H1 (cell line): ENCODE data around the gene TSNAXIP1. TPM values are rescaled to one million over a fixed set of nuclear protein-coding genes. Genes with fewer than 3 reads are reported as not detected.

Experiments used
- BACH1 ChIP-seq: IDR thresholded peaks from 2 replicates; pipeline ENCODE4 v1.6.1; 2012; ENCODE audit warnings: low read length, improper control_type of control experiment
- CREB1 ChIP-seq: IDR thresholded peaks from 2 replicates; pipeline ENCODE4 v1.6.1; 2012; ENCODE audit warnings: inconsistent platforms
- EZH2 ChIP-seq: fragments of 200-600 bp; sonication (generic); IDR thresholded peaks from 2 replicates; pipeline ENCODE4 v1.7.1; 2012; ENCODE audit warnings: low read depth, mild to moderate bottlenecking, moderate library complexity, low read length, inconsistent platforms; ENCODE audit not compliant: severe bottlenecking
- FOSL1 ChIP-seq: IDR thresholded peaks from 2 replicates; pipeline ENCODE4 v1.6.1; 2011; ENCODE audit warnings: mild to moderate bottlenecking, low read depth, low read length, moderate library complexity; ENCODE audit not compliant: insufficient read depth
- JUND ChIP-seq: IDR thresholded peaks from 2 replicates; pipeline ENCODE4 v1.6.1; 2011; ENCODE audit warnings: mild to moderate bottlenecking, improper control_type of control experiment, low read length
- KDM5A ChIP-seq: fragments of 200-600 bp; IDR thresholded peaks from 2 replicates; pipeline ENCODE4 v1.7.1; 2012; ENCODE audit warnings: mild to moderate bottlenecking, low read length, inconsistent platforms, mixed read lengths
- PHF8 ChIP-seq: fragments of 200-600 bp; sonication (generic); conservative IDR thresholded peaks from 2 replicates; pipeline ENCODE4 v1.7.1; 2012; ENCODE audit warnings: low read depth, mild to moderate bottlenecking, inconsistent platforms, low read length, moderate library complexity
- POU5F1 ChIP-seq: IDR thresholded peaks from 2 replicates; pipeline ENCODE4 v1.6.1; 2011; ENCODE audit warnings: low read depth, mild to moderate bottlenecking, low read length, moderate library complexity
- RAD21 ChIP-seq, 2 experiments: IDR thresholded peaks in 1 of 2; conservative IDR thresholded peaks in 1 of 2; 2 replicates each; pipeline ENCODE4 v1.6.1; 2011; ENCODE audit warnings: low read depth in 2 of 2, low read length in 2 of 2, improper control_type of control experiment in 1 of 2, inconsistent platforms in 1 of 2, mild to moderate bottlenecking in 1 of 2, moderate library complexity in 1 of 2
- RFX5 ChIP-seq: IDR thresholded peaks from 2 replicates; pipeline ENCODE4 v1.6.1; 2011; ENCODE audit warnings: low read depth, low read length, improper control_type of control experiment, borderline replicate concordance
- RXRA ChIP-seq: IDR thresholded peaks from 2 replicates; pipeline ENCODE4 v1.6.1; 2011; ENCODE audit warnings: low read depth, mild to moderate bottlenecking, low read length, moderate library complexity; ENCODE audit not compliant: insufficient read depth
- SIN3A ChIP-seq, 2 experiments: IDR thresholded peaks in 1 of 2; conservative IDR thresholded peaks in 1 of 2; 2 replicates each; pipeline ENCODE4 v1.6.1; 2011 to 2012; ENCODE audit warnings: low read length in 2 of 2, improper control_type of control experiment in 1 of 2, low read depth in 1 of 2, mild to moderate bottlenecking in 1 of 2
- SIX5 ChIP-seq: IDR thresholded peaks from 2 replicates; pipeline ENCODE4 v1.6.1; 2011; ENCODE audit warnings: mild to moderate bottlenecking, low read depth, low read length
- SP4 ChIP-seq: IDR thresholded peaks from 2 replicates; pipeline ENCODE4 v1.6.1; 2012; ENCODE audit warnings: low read length, inconsistent platforms
- SRF ChIP-seq: IDR thresholded peaks from 2 replicates; pipeline ENCODE4 v1.6.1; 2011; ENCODE audit warnings: mild to moderate bottlenecking, low read depth, low read length, moderate library complexity
- TEAD4 ChIP-seq: IDR thresholded peaks from 2 replicates; pipeline ENCODE4 v1.6.1; 2012; ENCODE audit warnings: low read depth, low read length, inconsistent platforms, mixed read lengths
- ZNF274 ChIP-seq: IDR thresholded peaks from 2 replicates; pipeline ENCODE4 v1.7.0; 2012; ENCODE audit warnings: low read length, borderline replicate concordance; ENCODE audit errors: extremely low read depth
- polyA plus RNA-seq, 7 experiments: library from polyadenylated mRNA; depleted of rRNA in 3 of 7; stranded (reverse) in 5 of 7; unstranded in 2 of 7; fragments of >200 nt in 5 of 7; fragments of 200-250 nt in 2 of 7; gene quantifications; 1 replicate in 5 of 7; 2 replicates in 1 of 7; 4 replicates in 1 of 7; pipeline versions ENCODE4 v1.2.1 to v1.2.3, GENCODE V29; 2011 to 2013; ENCODE audit warnings: missing spikeins in 2 of 7, mixed read lengths in 2 of 7
- total RNA-seq: library from RNA; stranded (reverse); fragmentation: NEBNext Ultra II Directional; extraction: Animal tissue kit (Norgen Biotek cat#: 25700); gene quantifications from 2 replicates; pipeline ENCODE4 v1.2.1, GENCODE V29; 2021
- TF ChIP-seq, protein P1 (sequence below), 3 experiments: IDR thresholded peaks; 1 replicate in 2 of 3; 2 replicates in 1 of 3; pipeline versions ENCODE4 v1.5.1 to v1.6.1; 2011; ENCODE audit warnings: low read length in 3 of 3, mild to moderate bottlenecking in 3 of 3, inconsistent platforms in 2 of 3, low read depth in 1 of 3, moderate library complexity in 1 of 3; ENCODE audit not compliant: insufficient read depth in 1 of 3; ENCODE audit errors: control extremely low read depth in 1 of 3
- TF ChIP-seq, protein P2 (sequence below): IDR thresholded peaks from 2 replicates; pipeline ENCODE4 v1.6.1; 2012; ENCODE audit warnings: inconsistent platforms
- TF ChIP-seq, protein P3 (sequence below): IDR thresholded peaks from 2 replicates; pipeline ENCODE4 v1.6.1; 2011; ENCODE audit warnings: low read depth, mild to moderate bottlenecking, low read length; ENCODE audit not compliant: insufficient read depth

The TSNAXIP1 gene
- total and polyA plus RNA-seq, 2 of the 8 experiments (the other 6 are each of a cell fraction or from before 2014, with no cell fraction given) = 0.37 to 0.94 TPM

DNA sequence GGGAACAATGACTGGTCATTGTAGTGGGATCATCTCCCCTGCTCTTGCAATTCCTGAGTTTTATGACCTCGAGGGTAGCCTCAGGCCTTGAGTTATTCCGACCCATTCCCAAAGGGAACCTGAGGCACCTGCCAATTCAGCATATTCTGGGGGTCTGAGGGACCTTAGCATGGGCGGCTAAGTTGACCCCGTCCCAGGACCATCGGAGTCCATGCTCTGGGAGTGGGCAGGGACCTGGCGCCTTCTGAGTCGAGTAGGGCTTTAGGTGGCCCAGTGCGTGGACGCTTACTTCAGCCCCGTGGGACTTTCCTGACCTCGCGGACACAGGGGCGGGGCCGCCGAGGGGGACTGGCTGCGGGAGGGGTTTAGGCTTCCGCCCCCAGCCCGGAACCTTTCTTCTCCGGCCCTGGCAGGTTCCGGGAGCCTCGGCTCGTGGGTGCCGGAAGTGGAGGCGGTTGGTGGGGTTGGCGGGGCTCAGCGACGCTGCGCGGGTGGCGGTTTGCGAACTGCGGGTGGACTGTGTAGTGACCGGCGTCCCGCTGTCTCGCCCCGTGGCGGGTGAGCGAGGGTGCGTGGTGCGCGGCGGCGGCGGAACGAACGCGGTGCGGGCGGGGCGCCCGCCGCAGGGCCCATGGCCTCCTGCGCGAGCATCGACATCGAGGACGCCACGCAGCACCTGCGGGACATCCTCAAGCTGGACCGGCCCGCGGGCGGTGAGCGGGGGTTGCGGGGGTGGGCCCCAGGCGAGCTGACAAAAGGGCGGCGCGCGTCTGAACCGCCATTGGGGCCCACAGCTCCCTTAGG, 66.1 kb downstream of the TSNAXIP1 start, which contains the start of gene EDC4 (continued):
- TF ChIP-seq, protein P1, sequence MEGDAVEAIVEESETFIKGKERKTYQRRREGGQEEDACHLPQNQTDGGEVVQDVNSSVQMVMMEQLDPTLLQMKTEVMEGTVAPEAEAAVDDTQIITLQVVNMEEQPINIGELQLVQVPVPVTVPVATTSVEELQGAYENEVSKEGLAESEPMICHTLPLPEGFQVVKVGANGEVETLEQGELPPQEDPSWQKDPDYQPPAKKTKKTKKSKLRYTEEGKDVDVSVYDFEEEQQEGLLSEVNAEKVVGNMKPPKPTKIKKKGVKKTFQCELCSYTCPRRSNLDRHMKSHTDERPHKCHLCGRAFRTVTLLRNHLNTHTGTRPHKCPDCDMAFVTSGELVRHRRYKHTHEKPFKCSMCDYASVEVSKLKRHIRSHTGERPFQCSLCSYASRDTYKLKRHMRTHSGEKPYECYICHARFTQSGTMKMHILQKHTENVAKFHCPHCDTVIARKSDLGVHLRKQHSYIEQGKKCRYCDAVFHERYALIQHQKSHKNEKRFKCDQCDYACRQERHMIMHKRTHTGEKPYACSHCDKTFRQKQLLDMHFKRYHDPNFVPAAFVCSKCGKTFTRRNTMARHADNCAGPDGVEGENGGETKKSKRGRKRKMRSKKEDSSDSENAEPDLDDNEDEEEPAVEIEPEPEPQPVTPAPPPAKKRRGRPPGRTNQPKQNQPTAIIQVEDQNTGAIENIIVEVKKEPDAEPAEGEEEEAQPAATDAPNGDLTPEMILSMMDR (IDR thresholded peaks at IDR 0.05; ENCODE audit: control extremely low read depth in 1 of 3, insufficient read depth in 1 of 3, low read depth in 1 of 3, low read length in 3 of 3) = no peak; a peak in 1 of 4 replicates
- TF ChIP-seq SIN3A (conservative IDR thresholded peaks at IDR 0.05 in 1 of 2, IDR thresholded peaks at IDR 0.05 in 1 of 2; ENCODE audit: low read depth in 1 of 2, low read length in 2 of 2) (peak in 1 of 2 experiments; percentile 88; a peak in 2 of 4 replicates), TEAD4 (no peak), BACH1 (peak; percentile 59), SRF (0 out of 2 replicates have a peak, but pooled peaks have one; percentile 35), SP4 (peak; percentile 81; the same call in 1 of the 2 replicates), RFX5 (no peak), RXRA (no peak), ZNF274 (no peak), RAD21 (IDR thresholded peaks at IDR 0.05 in 1 of 2, conservative IDR thresholded peaks at IDR 0.05 in 1 of 2; ENCODE audit: low read depth in 2 of 2, low read length in 2 of 2) (peak in 1 of 2 experiments; percentile 2; a peak in 1 of 4 replicates), JUND (no peak), CREB1 (peak; percentile 27; the same call in 1 of the 2 replicates), FOSL1 (no peak), EZH2 (no peak), KDM5A (peak; percentile 59), SIX5 (peak; percentile 23; the same call in 1 of the 2 replicates), POU5F1 (no peak), PHF8 (peak; percentile 91)
- TF ChIP-seq, protein P2, sequence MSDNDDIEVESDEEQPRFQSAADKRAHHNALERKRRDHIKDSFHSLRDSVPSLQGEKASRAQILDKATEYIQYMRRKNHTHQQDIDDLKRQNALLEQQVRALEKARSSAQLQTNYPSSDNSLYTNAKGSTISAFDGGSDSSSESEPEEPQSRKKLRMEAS = peak; percentile 36
- TF ChIP-seq, protein P3, sequence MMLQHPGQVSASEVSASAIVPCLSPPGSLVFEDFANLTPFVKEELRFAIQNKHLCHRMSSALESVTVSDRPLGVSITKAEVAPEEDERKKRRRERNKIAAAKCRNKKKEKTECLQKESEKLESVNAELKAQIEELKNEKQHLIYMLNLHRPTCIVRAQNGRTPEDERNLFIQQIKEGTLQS = no peak
